GM19238 (cell line): ENCODE data around the gene RPP30.
"Not testable (repeated sequence)": the region's sequence is repeated elsewhere in the genome, so short reads cannot be mapped to it uniquely, and the experiment has no call there.

Source experiments
- DNase-seq: peaks from one replicate; pipeline ENCODE4 v3.0.0; 2011; ENCODE audit warnings: low spot score; ENCODE audit not compliant: insufficient read length

Gene RPP30

GRCh38 chr10:90871279-90871765, 452 bp upstream of the RPP30 start:
- no peak for DNase-seq

- DNase-seq: no peak
These were observed 860 bp downstream of the RPP30 start for GRCh38 chr10:90872648-90873020.

GRCh38 chr10:90879062-90879461, 7.3 kb downstream of the RPP30 start:
- no peak for DNase-seq

GRCh38 chr10:90880059-90880719, 8.4 kb downstream of the RPP30 start:
- not testable (repeated sequence) for DNase-seq

- no peak for DNase-seq
These were observed 12.7 kb downstream of the RPP30 start for GRCh38 chr10:90884431-90884830.

- DNase-seq: no peak
These were observed 13.4 kb downstream of the RPP30 start for GRCh38 chr10:90885176-90885575.

- DNase-seq: no peak
These were observed 15.8 kb downstream of the RPP30 start for GRCh38 chr10:90887555-90887954.

GRCh38 chr10:90888387-90888786, 16.6 kb downstream of the RPP30 start:
- no peak for DNase-seq

- DNase-seq: no peak
These were observed 17.9 kb downstream of the RPP30 start for GRCh38 chr10:90889636-90890035.

GRCh38 chr10:90890347-90890746, 18.6 kb downstream of the RPP30 start:
- DNase-seq: no peak

- no peak for DNase-seq
These were observed 21.4 kb downstream of the RPP30 start for GRCh38 chr10:90893190-90893589.

GRCh38 chr10:90896916-90897315, 25.1 kb downstream of the RPP30 start:
- DNase-seq: not testable (repeated sequence)

GRCh38 chr10:90905925-90906324, 34.2 kb downstream of the RPP30 start:
- no peak for DNase-seq

GRCh38 chr10:90906596-90906995, 34.8 kb downstream of the RPP30 start:
- DNase-seq: no peak

- peak; percentile 18 for DNase-seq
These were observed 39.6 kb downstream of the RPP30 start for GRCh38 chr10:90911133-90912051.

- no peak for DNase-seq
These were observed 40.4 kb downstream of the RPP30 start for GRCh38 chr10:90912174-90912573.

- DNase-seq: no peak
These were observed 41.2 kb downstream of the RPP30 start for GRCh38 chr10:90912854-90913479.

- no peak for DNase-seq
These were observed 42.1 kb downstream of the RPP30 start for GRCh38 chr10:90913774-90914420.

GRCh38 chr10:90914992-90915765, 43.4 kb downstream of the RPP30 start:
- no peak for DNase-seq

- no peak for DNase-seq
These were observed 43.9 kb downstream of the RPP30 start for GRCh38 chr10:90915766-90916075.
